T-helper 17 cell (primary cell): ENCODE data around the gene TMEM18. TPM values are rescaled to one million over a fixed set of nuclear protein-coding genes. Genes with fewer than 3 reads are reported as not detected.

Experiments used
- ATAC-seq: fragments of 150-1000 bp; cut with Tn5 transposase; 2 replicates; pipeline ENCODE4 v1.10.0; 2021; ENCODE audit warnings: mild to moderate bottlenecking, moderate library complexity
- DNase-seq, 3 donors: peaks; one replicate each; pipeline versions ENCODE4 v3.0.0 to v3.0.0-alpha.2; 2020 to 2021
- H3K9me3 ChIP-seq: one replicate; pipeline ENCODE4 v1.7.0; 2013; ENCODE audit warnings: low read length, mild to moderate bottlenecking; ENCODE audit not compliant: control insufficient read depth, poor library complexity, severe bottlenecking
- H3K27ac Mint-ChIP-seq: one replicate; pipeline ENCODE4 v1.8.0; 2022; ENCODE audit warnings: mild to moderate bottlenecking, moderate library complexity, mixed read lengths
- H3K27me3 Mint-ChIP-seq: one replicate; pipeline ENCODE4 v1.8.0; 2022; ENCODE audit warnings: mixed read lengths
- H3K36me3 Mint-ChIP-seq: one replicate; pipeline ENCODE4 v1.8.0; 2022; ENCODE audit warnings: low read depth, mixed read lengths
- H3K4me1 Mint-ChIP-seq: one replicate; pipeline ENCODE4 v1.8.0; 2022; ENCODE audit warnings: mild to moderate bottlenecking, mixed read lengths
- H3K4me3 Mint-ChIP-seq: one replicate; pipeline ENCODE4 v1.8.0; 2022; ENCODE audit warnings: mild to moderate bottlenecking, moderate library complexity, mixed read lengths
- total RNA-seq, 4 donors: library from RNA in 2 of 4; stranded (reverse) in 2 of 4; gene quantifications; one replicate each; pipeline ENCODE4 v1.2.3 and lab custom pipeline; 2022 to 2026

Gene TMEM18
- total RNA-seq, 2 donors from 2014 or later, result 29.3 to 34.3 TPM

DNA sequence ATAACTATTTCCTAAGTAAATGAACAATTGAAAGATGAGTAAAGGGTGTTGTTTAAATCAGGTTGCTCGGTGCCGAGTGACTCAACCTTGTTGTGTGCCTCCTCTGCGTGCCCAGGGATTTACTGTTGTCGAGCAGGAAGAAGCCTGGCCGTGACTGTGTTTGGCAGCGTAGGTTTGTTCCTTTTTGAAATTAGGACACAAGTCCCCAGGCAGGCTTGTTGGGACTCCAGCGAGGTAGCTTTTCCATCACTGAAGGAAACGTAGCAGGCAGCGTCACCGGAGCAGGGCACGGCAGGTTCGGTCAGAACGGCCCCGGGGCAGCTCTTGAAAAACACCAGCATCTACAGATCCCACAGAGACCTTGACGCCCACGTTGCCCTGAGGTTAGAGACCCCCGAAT lies 48.6 kb downstream of the TMEM18 start:
- Mint-ChIP-seq H3K4me1 (peaks cover 2% of the 10 kb centered on the region), H3K4me3 (no peak overlapping the region), H3K27ac (no peak overlapping the region), H3K27me3 (peaks cover 44% of the 10 kb centered on the region), H3K36me3 (peaks cover 2% of the 10 kb centered on the region)
- no peaks in the 10 kb centered on the region for H3K9me3 ChIP-seq
- ATAC-seq (no peak), DNase-seq (no peak)

DNA sequence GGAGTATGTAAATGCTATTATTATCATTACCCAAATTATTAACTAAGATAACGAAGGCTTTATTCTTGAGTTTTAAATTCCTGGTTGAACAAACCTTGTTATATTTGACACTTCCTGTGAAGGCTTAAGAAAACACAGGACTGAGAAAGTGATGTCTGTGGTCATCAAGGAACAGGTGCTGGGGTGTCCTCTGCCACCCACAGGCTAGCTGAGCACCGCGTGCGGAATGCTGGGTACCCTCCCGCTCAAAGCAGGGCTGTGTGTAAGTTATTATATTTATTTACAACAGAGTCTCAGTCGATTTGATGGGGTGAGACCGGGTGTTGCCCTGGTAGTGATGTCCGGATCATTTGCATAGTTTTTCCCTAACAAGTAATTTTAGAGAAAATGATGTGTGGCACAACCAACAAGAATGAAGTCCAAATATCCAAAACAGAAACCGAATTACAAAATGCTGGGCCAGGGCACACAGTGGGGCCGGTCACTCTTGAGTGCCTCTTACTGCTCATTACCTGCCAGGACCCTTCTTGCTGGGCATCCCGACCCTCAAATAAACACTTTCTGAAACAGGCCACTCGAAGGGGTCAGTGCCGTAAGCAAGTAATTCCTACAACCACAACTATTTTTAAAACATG lies 49.2 kb downstream of the TMEM18 start:
- H3K9me3 ChIP-seq, result no peaks in the 10 kb centered on the region
- Mint-ChIP-seq H3K4me3 (no peak overlapping the region), H3K27ac (no peak overlapping the region), H3K36me3 (peaks cover 2% of the 10 kb centered on the region), H3K27me3 (peaks cover 40% of the 10 kb centered on the region), H3K4me1 (peaks cover 2% of the 10 kb centered on the region)
- DNase-seq, result no peak
- no peak for ATAC-seq

DNA sequence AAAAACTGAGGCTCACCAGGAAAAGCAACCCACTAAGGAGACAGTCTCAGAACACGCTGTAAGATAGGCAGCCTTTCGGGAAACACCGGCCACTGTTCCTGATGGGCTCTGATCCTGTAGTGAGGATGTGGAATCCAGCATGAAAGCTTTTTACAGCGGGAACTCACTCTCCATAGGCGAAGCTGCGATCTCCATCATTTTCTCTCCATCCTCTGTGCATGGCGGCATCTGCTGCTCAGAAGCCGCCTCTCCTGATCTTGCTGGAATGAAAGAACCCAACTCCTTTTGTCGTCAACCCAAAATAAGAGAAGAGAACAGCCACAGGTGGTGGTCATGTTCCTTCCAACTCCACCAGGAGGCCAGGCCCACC lies 49.9 kb downstream of the TMEM18 start:
- H3K9me3 ChIP-seq, result no peaks in the 10 kb centered on the region
- ATAC-seq, result no peak
- Mint-ChIP-seq H3K27me3 (peaks cover 40% of the 10 kb centered on the region), H3K4me3 (no peak overlapping the region), H3K4me1 (peaks cover 2% of the 10 kb centered on the region), H3K27ac (no peak overlapping the region), H3K36me3 (peaks cover 2% of the 10 kb centered on the region)
- DNase-seq, result no peak

DNA sequence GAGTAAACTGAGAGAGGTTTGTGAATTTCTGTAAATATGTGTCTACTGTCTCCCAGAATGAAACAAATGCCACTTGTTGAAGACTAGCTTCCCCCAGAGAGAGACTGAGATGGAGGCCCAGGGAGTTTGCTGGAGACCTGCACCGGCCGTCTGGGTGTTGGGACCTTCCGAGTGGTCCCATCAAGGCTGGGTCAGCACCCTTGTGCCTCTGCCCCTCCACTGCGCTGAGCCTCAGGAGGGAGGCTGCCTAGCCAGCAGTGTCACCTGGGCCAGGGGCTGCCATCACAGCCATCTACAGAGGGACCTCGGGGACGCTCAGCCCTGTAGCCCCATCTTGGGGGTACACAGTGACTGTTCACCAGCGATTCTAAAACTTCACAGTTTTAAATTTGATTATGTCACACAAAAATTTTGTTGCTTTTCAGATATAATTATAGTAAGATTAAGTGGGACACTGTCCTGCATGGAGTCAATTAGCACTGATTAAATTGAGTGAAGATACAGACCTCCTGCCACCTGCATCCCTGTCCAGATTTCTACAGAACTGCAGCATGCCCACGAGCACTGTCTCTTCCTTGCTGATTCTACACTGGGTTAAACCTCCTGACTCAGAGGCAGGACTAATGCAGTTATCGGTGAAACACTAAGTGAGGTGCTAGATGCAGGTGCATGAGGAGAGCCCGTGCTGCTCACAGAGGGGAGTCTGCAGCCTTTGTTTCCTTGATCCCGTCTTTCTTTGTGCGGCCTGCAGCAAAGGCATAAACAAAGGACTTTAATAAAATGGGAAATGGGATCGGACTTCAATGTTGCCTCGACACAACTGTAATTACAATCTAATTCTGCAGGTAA lies 50.5 kb downstream of the TMEM18 start:
- no peak overlapping the region for H3K4me3 Mint-ChIP-seq
- no peak for DNase-seq
- peaks cover 2% of the 10 kb centered on the region for H3K4me1 Mint-ChIP-seq
- peaks cover 2% of the 10 kb centered on the region for H3K36me3 Mint-ChIP-seq
- ATAC-seq, result no peak
- no peak overlapping the region for H3K27ac Mint-ChIP-seq
- peaks cover 40% of the 10 kb centered on the region for H3K27me3 Mint-ChIP-seq
- no peaks in the 10 kb centered on the region for H3K9me3 ChIP-seq

DNA sequence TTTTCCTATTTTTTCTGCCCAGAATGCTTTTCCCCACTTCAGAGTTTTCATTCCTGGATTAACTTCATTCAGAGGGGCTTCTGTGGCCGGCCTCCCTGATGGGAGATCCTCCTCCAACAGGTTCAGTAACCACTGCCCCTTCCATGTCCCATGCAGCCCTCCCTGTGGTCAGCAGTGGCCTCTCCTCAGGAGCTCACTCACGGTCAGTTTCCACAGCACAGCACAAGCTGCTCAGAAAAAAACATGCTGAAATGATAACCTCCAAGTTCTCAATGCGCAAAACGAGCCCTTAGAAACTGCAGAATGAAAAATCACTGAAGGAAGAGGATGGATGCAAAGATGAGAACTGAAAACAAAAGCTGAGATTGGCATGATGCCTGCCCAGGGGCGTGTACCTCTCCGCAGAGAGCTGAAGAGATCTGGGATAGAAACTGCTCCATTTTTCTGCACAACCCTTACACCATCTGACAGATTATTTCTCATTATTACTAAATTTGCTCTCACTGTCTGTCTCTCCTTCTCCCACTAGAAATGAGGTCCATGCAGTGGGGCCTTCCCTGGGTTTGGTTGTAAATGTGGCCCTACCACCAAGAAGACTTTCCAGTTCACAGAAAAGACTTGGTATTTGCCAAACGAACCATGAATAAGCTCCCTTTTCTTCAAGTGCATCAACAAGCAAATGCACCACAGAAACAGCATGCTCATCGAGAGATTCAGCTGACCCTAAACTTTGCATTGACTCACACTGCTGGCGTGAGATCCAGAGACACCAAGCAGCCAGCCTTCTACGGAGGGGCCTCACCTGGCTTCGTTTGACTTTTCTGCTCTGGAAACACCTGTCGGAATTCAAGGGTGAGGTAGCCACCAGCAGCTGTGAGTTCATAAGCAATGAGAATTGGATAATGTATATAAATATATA lies 51.5 kb downstream of the TMEM18 start:
- Mint-ChIP-seq H3K4me3 (no peak overlapping the region), H3K27me3 (peaks cover 40% of the 10 kb centered on the region), H3K36me3 (peaks cover 2% of the 10 kb centered on the region), H3K4me1 (peaks cover 2% of the 10 kb centered on the region), H3K27ac (no peak overlapping the region)
- ATAC-seq (no peak), DNase-seq (no peak)
- no peaks in the 10 kb centered on the region for H3K9me3 ChIP-seq

DNA sequence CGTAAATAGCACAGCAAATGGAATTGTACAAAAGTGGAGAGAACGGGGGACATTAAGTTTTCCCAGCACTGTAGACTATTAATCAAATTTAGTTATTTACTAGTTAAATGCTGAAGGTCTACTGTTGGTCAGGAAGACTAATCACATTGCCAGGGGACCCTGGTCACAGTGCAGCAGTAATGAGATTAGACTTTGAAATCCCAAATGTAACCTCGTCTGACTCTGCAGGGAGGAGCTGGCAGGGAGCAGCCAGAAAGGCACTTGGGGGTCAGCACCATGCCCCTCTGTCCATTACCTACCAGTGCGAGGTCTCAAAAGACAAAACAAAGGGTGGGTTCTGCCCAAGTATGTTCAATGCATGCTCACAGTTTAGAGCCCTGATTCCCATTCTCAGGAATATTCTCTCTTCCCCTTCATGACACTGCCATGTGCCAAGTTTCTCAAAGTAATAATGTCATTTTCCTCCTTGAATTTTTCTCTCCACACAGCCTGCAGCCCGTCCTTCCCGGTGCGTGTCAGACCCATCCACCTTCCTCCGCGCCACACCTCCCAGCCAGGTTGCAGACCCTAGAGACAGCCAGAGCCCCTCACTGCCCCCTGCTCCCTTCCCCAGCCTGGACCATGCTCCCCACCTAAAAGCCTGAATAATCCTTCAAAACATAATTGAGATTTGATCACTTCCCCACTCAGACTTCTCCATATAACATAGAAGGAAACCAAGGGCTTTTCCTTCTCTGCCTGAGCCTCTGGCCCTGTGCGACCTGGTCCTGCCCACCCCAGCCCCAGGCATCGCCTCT lies 52.5 kb downstream of the TMEM18 start:
- peaks cover 1% of the 10 kb centered on the region for H3K4me1 Mint-ChIP-seq
- ATAC-seq (no peak), DNase-seq (no peak)
- H3K27ac Mint-ChIP-seq, result no peak overlapping the region
- peaks cover 1% of the 10 kb centered on the region for H3K36me3 Mint-ChIP-seq
- H3K27me3 Mint-ChIP-seq, result peaks cover 36% of the 10 kb centered on the region
- no peaks in the 10 kb centered on the region for H3K9me3 ChIP-seq
- no peak overlapping the region for H3K4me3 Mint-ChIP-seq

DNA sequence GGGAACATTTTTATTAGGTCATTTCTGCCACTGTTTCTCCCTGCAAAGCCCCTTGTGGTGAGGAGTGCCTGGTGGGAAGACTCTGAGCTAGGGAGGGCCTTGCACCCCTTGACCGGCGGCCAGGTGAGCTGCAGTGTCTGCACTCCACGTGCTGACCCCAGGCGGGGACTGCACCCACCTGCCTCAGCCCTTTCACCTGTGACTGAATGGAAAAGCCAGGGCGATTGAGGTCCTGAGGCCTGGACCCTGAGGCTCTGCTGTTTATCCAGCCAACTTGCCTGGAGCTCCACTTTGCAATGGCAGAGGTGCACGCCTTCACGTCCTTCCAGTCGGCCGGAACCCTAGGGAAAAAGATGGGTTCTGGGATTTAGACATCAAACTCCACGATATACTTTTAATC lies 53.1 kb downstream of the TMEM18 start:
- DNase-seq, result no peak
- Mint-ChIP-seq H3K4me1 (no peaks in the 10 kb centered on the region), H3K27ac (no peak overlapping the region), H3K36me3 (no peaks in the 10 kb centered on the region), H3K4me3 (no peak overlapping the region), H3K27me3 (peaks cover 33% of the 10 kb centered on the region)
- no peak for ATAC-seq
- H3K9me3 ChIP-seq, result no peaks in the 10 kb centered on the region

DNA sequence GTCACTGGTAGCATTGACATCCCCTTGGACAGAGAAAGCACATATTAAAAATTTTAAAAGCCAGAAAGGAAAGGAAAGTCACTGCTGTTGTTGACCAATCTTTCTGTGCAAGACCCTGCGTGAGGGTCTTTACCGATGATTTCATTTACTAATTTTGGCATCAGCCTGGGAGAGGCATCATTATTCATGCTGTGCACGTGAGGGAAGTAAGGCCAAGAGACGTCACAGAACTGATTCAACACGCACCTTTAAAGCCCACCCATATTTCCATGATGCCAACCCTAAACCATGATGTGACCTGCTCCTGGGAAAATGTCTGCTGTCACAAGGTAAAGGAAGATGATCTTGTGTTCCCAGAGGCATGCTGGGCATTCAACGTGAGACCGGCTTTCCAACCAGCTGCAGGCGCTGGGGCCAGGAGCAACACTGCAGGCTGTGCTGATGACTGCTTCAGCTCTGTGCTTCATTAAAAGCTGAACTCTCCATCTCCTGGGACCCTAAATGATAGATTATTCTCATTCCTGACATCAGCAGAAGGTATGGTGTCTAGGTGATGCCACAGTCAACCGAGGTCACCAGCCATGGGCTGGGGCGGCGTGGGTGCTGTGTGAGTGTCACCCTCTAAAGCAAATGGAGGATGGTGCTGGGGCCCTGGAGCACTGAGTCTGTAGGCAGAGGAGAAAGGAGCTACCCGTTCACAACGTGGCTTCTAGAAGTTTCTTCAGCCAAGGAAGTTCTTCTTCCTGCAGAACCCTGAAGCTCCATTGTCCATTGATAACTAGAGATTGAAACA lies 53.9 kb downstream of the TMEM18 start:
- ATAC-seq (no peak), DNase-seq (no peak)
- Mint-ChIP-seq H3K36me3 (no peaks in the 10 kb centered on the region), H3K27me3 (peaks cover 27% of the 10 kb centered on the region), H3K4me3 (no peak overlapping the region), H3K4me1 (no peaks in the 10 kb centered on the region), H3K27ac (no peak overlapping the region)
- no peaks in the 10 kb centered on the region for H3K9me3 ChIP-seq

DNA sequence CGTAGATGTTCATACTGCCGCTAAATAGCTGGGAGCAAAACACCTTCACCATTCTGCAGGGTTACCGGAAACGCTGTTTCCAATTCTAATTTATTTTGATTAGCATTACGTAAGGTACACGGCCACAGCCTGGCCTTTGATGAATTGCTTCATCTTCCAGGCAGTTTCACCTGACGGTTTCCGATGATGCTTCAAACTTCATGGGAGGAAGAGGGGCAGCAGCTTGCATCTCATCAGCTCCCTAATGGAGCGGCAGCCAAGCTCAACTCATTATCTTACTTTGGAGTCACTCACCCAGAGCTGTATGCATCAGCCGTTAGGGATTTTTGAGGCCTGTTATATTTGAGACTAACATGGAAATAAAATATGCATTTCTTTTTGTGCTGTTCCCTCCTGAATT lies 54.8 kb downstream of the TMEM18 start:
- ATAC-seq (no peak), DNase-seq (no peak)
- no peaks in the 10 kb centered on the region for H3K36me3 Mint-ChIP-seq
- peaks cover 20% of the 10 kb centered on the region for H3K27me3 Mint-ChIP-seq
- H3K4me3 Mint-ChIP-seq, result no peak overlapping the region
- H3K27ac Mint-ChIP-seq, result no peak overlapping the region
- no peaks in the 10 kb centered on the region for H3K4me1 Mint-ChIP-seq
- H3K9me3 ChIP-seq, result no peaks in the 10 kb centered on the region

DNA sequence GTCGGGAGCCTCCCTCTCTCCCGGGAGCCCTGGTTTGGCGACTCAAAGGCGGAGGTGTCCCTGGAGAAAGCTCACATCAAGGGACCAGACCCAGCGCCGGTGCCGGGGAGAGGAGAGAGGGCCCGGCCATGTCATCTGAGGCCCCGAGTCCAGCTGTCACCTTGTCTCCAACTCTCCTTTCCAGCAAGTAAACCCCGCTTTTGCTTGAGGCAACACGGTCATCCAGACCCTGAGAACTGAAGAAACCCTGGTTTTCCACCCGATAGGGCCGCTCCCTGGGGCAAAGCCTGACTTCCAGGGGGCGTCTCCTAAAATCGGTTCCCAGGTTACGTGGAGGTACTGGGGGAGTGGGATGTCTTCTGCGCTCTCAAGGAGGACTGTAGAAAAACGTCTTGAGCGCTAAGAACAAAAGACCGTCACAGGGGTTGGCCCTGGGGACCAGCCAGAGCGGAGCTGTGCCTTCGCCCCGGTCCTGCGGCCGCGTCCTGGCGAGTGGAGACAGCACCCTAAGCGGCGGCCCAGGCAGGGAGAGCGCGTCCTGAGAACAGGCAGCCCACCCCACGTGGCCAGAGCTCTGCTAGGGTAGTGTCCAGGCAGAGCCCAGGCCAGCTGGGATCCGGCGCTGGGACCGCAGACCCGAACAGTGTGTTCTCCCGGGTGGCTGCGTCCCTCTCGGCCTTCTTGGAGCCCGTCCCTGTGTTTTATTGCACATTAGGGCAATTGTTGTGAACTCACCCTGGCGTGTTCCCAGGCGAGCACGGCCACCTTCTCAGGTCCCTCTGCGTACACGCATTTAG lies 55.7 kb downstream of the TMEM18 start:
- no peaks in the 10 kb centered on the region for H3K9me3 ChIP-seq
- Mint-ChIP-seq H3K4me1 (no peaks in the 10 kb centered on the region), H3K4me3 (no peak overlapping the region), H3K36me3 (no peaks in the 10 kb centered on the region), H3K27ac (no peak overlapping the region), H3K27me3 (peaks cover 11% of the 10 kb centered on the region)
- DNase-seq (no peak), ATAC-seq (no peak)

DNA sequence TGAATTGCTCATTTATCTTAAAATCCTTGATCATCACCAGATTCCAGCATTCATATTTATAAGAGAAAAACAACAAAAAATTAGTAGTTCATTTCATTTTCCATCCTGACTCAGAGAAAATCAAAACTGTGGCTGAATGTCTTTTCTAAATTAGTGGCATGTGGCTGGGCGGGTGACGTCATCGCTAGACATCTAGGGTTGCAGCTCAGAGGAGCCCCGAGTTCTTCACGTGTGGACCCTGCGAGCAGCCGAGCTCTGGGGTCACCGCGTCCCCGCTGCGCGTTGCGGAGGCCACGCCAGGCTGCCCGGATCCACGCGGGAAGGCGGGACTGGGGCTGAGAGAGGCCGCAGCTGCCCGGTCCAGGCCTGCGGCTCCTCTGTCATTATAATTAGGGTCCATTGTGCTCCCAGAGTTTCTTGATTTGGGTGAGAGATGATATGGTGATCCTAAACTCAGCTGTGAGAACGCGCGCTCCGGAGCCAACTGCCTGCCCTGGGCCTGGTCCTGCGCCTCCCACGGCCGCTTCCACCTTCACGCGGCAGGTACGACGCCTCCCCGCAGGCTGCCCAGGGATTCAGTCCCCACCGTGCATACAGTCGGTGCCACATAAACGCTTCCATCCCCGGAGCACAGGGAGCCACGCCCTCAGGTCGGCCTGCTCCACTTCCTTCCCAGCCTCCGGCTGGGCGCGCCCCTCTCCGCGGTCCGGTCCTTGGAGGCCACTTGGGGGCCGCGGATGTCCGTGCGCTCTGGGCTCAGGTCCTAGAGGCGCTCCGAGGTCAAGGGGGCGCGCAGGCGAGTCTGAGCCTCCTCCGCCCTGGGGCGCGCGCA lies 56.5 kb downstream of the TMEM18 start:
- Mint-ChIP-seq H3K27me3 (peaks cover 12% of the 10 kb centered on the region), H3K27ac (no peak overlapping the region), H3K36me3 (no peaks in the 10 kb centered on the region), H3K4me1 (no peaks in the 10 kb centered on the region), H3K4me3 (no peak overlapping the region)
- ATAC-seq (no peak), DNase-seq (no peak)
- no peaks in the 10 kb centered on the region for H3K9me3 ChIP-seq
